RWPE2 (cell line): ENCODE results near the gene HES2.
A peak's percentile ranks its signal among the peaks of the same experiment; 100 is the strongest.
"Not testable (repeated sequence)": the region's sequence is repeated elsewhere in the genome, so short reads cannot be mapped to it uniquely, and the experiment has no call there.

Experiments
- ATAC-seq: fragments of 200-7000 bp; cut with Tn5 transposase; 3 replicates; pipeline ENCODE4 v1.9.1; 2021; ENCODE audit warnings: low read depth
- DNase-seq: peaks from one replicate; pipeline ENCODE4 v3.0.0-alpha.2; 2020; ENCODE audit warnings: low spot score
- H3K27ac ChIP-seq: fragments of 450-650 bp; 2 replicates; pipeline ENCODE4 v1.5.1; 2017; ENCODE audit warnings: mild to moderate bottlenecking; ENCODE audit not compliant: poor library complexity, severe bottlenecking
- H3K27me3 ChIP-seq: fragments of 250-450 bp; sonication (Bioruptor Pico); 2 replicates; pipeline ENCODE4 v1.5.1; 2021; ENCODE audit warnings: mild to moderate bottlenecking, moderate library complexity; ENCODE audit not compliant: insufficient read depth, poor library complexity, severe bottlenecking
- H3K36me3 ChIP-seq: fragments of 250-450 bp; sonication (Bioruptor Pico); 2 replicates; pipeline ENCODE4 v1.5.1; 2020; ENCODE audit warnings: low read depth, mild to moderate bottlenecking, moderate library complexity
- H3K4me1 ChIP-seq: fragments of 250-450 bp; sonication (Bioruptor Pico); 2 replicates; pipeline ENCODE4 v1.5.1; 2021; ENCODE audit warnings: mild to moderate bottlenecking, moderate library complexity; ENCODE audit not compliant: insufficient read depth, poor library complexity, severe bottlenecking
- H3K4me3 ChIP-seq: fragments of 250-450 bp; sonication (Bioruptor Pico); 2 replicates; pipeline ENCODE4 v1.5.1; 2021; ENCODE audit warnings: mild to moderate bottlenecking, moderate library complexity; ENCODE audit not compliant: severe bottlenecking
- H3K9me3 ChIP-seq: fragments of 250-450 bp; sonication (Bioruptor Pico); 2 replicates; pipeline ENCODE4 v1.5.1; 2021; ENCODE audit warnings: mild to moderate bottlenecking, moderate library complexity; ENCODE audit not compliant: severe bottlenecking
- CTCF ChIP-seq: fragments of 450-650 bp; IDR thresholded peaks from one replicate; pipeline ENCODE4 v1.5.1; 2017; ENCODE audit warnings: mild to moderate bottlenecking, moderate library complexity; ENCODE audit not compliant: poor library complexity, severe bottlenecking

HES2 gene

GRCh38 chr1:6447016-6447817 lies 27.5 kb upstream of the HES2 start:
- Histone ChIP-seq H3K4me1 (no peaks in the 10 kb centered on the region), H3K36me3 (no peaks in the 10 kb centered on the region), H3K27me3 (peaks cover 29% of the 10 kb centered on the region), H3K27ac (no peak overlapping the region), H3K9me3 (no peaks in the 10 kb centered on the region), H3K4me3 (no peak overlapping the region)
- no peak for TF ChIP-seq CTCF
- DNase-seq (no peak), ATAC-seq (no peak)

GRCh38 chr1:6446665-6447015 lies 26.9 kb upstream of the HES2 start:
- Histone ChIP-seq H3K4me3 (no peak overlapping the region), H3K27me3 (peaks cover 29% of the 10 kb centered on the region), H3K4me1 (no peaks in the 10 kb centered on the region), H3K9me3 (no peaks in the 10 kb centered on the region), H3K27ac (no peak overlapping the region), H3K36me3 (no peaks in the 10 kb centered on the region)
- no peak for ATAC-seq
- TF ChIP-seq CTCF, result no peak
- DNase-seq, result no peak

- not testable (repeated sequence) for ATAC-seq, H3K9me3 ChIP-seq, H3K4me3 ChIP-seq, H3K4me1 ChIP-seq, H3K36me3 ChIP-seq, DNase-seq, H3K27ac ChIP-seq
- peaks cover 29% of the 10 kb centered on the region for H3K27me3 ChIP-seq
Measured at GRCh38 chr1:6445929-6446328, 26.2 kb upstream of the HES2 start.

GRCh38 chr1:6445062-6445763 lies 25.5 kb upstream of the HES2 start:
- peaks cover 29% of the 10 kb centered on the region for H3K27me3 ChIP-seq
- H3K27ac ChIP-seq, result no peak overlapping the region
- no peaks in the 10 kb centered on the region for H3K9me3 ChIP-seq
- peak; percentile 43 for TF ChIP-seq CTCF
- no peak overlapping the region for H3K4me3 ChIP-seq
- H3K36me3 ChIP-seq, result no peaks in the 10 kb centered on the region
- ATAC-seq, result peak; percentile 11; the same call in 1 of the 3 replicates
- DNase-seq, result no peak
- H3K4me1 ChIP-seq, result no peaks in the 10 kb centered on the region

- no peak overlapping the region for H3K27ac ChIP-seq
- H3K4me3 ChIP-seq, result no peak overlapping the region
- no peaks in the 10 kb centered on the region for H3K9me3 ChIP-seq
- no peak for TF ChIP-seq CTCF
- no peaks in the 10 kb centered on the region for H3K4me1 ChIP-seq
- ATAC-seq, result no peak
- H3K27me3 ChIP-seq, result peaks cover 25% of the 10 kb centered on the region
- H3K36me3 ChIP-seq, result no peaks in the 10 kb centered on the region
- DNase-seq, result no peak
Measured at GRCh38 chr1:6444377-6444776, 24.7 kb upstream of the HES2 start.
